ENCODE measurements around the gene PAQR7. TPM values are rescaled to one million over a fixed set of nuclear protein-coding genes. Genes with fewer than 3 reads are reported as not detected.

The PAQR7 gene
- total RNA-seq, 4 donors from 2014 or later, result 6.6 to 18.3 (median 12.1) TPM

- no peak for DNase-seq
- WGBS, 2 donors, result 4 to 13% methylated on average over 5 of the region's 8 CpGs
Measured at GRCh38 chr1:25874635-25875153, 814 bp downstream of the PAQR7 start.

GRCh38 chr1:25874209-25874608 is 1.3 kb downstream of the PAQR7 start:
- 80 to 83% methylated on average over 1 to 2 of the region's 3 CpGs for WGBS, 2 donors
- DNase-seq, result no peak
- no peaks in the 10 kb centered on the region for H3K9me3 ChIP-seq
- TF ChIP-seq POLR2A (IDR thresholded peaks at IDR 0.05) (no peak), CTCF (IDR thresholded peaks at IDR 0.05) (no peak)
- no peaks in the 10 kb centered on the region for H3K27me3 ChIP-seq
- peak overlapping the region; percentile 69 to 79 (median 75) for H3K4me3 ChIP-seq
- peak overlapping the region; percentile 85 to 96 (median 92) for H3K27ac ChIP-seq
- peaks cover 0 to 14% (median 4%) of the 10 kb centered on the region in 3 donors for H3K36me3 ChIP-seq
- intact Hi-C loops (cut with DNase I), result no loop called here
- peaks cover 40 to 95% (median 57%) of the 10 kb centered on the region in 3 donors for H3K4me1 ChIP-seq

More at GRCh38 chr1:25874635-25875153, 814 bp downstream of the PAQR7 start:
- Histone ChIP-seq H3K27ac (peak overlapping the region; percentile 85 to 96 (median 92)), H3K4me3 (peak overlapping the region; percentile 69 to 79 (median 75)), H3K27me3 (no peaks in the 10 kb centered on the region), H3K4me1 (peaks cover 40 to 98% (median 58%) of the 10 kb centered on the region in 3 donors), H3K9me3 (no peaks in the 10 kb centered on the region), H3K36me3 (peaks cover 0 to 9% (median 1%) of the 10 kb centered on the region in 3 donors)
- no peak for TF ChIP-seq POLR2A (IDR thresholded peaks at IDR 0.05)
- no peak for TF ChIP-seq CTCF (IDR thresholded peaks at IDR 0.05)
- intact Hi-C loops (cut with DNase I), result no loop called here

- Histone ChIP-seq H3K27me3 (no peaks in the 10 kb centered on the region), H3K36me3 (peaks cover 0 to 20% (median 4%) of the 10 kb centered on the region in 3 donors), H3K27ac (peak overlapping the region; percentile 33 to 81 (median 62)), H3K4me1 (peaks cover 42 to 89% (median 54%) of the 10 kb centered on the region in 3 donors), H3K9me3 (no peaks in the 10 kb centered on the region), H3K4me3 (no peak overlapping the region)
- no peak for DNase-seq
- whole genome bisulfite sequencing, 2 donors, result 46 to 51% methylated on average over 3 of the region's 3 CpGs
- TF ChIP-seq POLR2A (IDR thresholded peaks at IDR 0.05) (no peak), CTCF (IDR thresholded peaks at IDR 0.05) (no peak)
- intact Hi-C loops (cut with DNase I), result no loop called here
Measured at GRCh38 chr1:25873120-25873519, 2.4 kb downstream of the PAQR7 start.

GRCh38 chr1:25872713-25873112 is 2.8 kb downstream of the PAQR7 start:
- no peak for TF ChIP-seq CTCF (IDR thresholded peaks at IDR 0.05)
- no peak for TF ChIP-seq POLR2A (IDR thresholded peaks at IDR 0.05)
- Histone ChIP-seq H3K4me1 (peaks cover 47 to 89% (median 58%) of the 10 kb centered on the region in 3 donors), H3K27ac (peak overlapping the region; percentile 50 to 81 (median 70)), H3K9me3 (no peaks in the 10 kb centered on the region), H3K4me3 (no peak overlapping the region), H3K36me3 (peaks cover 0 to 20% (median 4%) of the 10 kb centered on the region in 3 donors), H3K27me3 (no peaks in the 10 kb centered on the region)
- no peak for DNase-seq
- 43 to 56% methylated on average over 2 of the region's 2 CpGs for WGBS, 2 donors
- intact Hi-C loops (cut with DNase I), result no loop called here

- intact Hi-C loops (cut with DNase I), result no loop called here
- DNase-seq, result no peak
- peaks cover 52 to 89% (median 60%) of the 10 kb centered on the region in 3 donors for H3K4me1 ChIP-seq
- H3K27me3 ChIP-seq, result no peaks in the 10 kb centered on the region
- no peaks in the 10 kb centered on the region for H3K9me3 ChIP-seq
- TF ChIP-seq CTCF (IDR thresholded peaks at IDR 0.05) (no peak), POLR2A (IDR thresholded peaks at IDR 0.05) (no peak)
- peaks cover 0 to 20% (median 4%) of the 10 kb centered on the region in 3 donors for H3K36me3 ChIP-seq
- H3K27ac ChIP-seq, result peak overlapping the region; percentile 66 to 81 (median 70)
- H3K4me3 ChIP-seq, result no peak overlapping the region
- WGBS, 2 donors, result 38 to 64% methylated on average over 8 to 9 of the region's 9 CpGs
Measured at GRCh38 chr1:25871704-25872494, 3.6 kb downstream of the PAQR7 start.

All from esophagus squamous epithelium (tissue), 5 donors.